Neutrophil (primary cell): Measurements from ENCODE around the gene HLA-F.

Experiments used
- H3K27ac ChIP-seq: fragments of 200-600 bp; sonication (generic); 2 replicates; pipeline ENCODE4 v1.5.1; 2016; ENCODE audit warnings: mild to moderate bottlenecking, moderate library complexity
- H3K27me3 ChIP-seq: fragments of 200-600 bp; sonication (generic); 2 replicates; pipeline ENCODE4 v1.6.0; 2016; ENCODE audit warnings: mild to moderate bottlenecking
- H3K36me3 ChIP-seq: fragments of 200-600 bp; sonication (generic); 2 replicates; pipeline ENCODE4 v1.5.1; 2017
- H3K4me1 ChIP-seq, 2 experiments: fragments of 200-600 bp in 1 of 2; sonication (generic) in 1 of 2; 1 replicate in 1 of 2; 2 replicates in 1 of 2; pipeline versions ENCODE4 v1.5.1 to v1.6.1; 2013 to 2016; ENCODE audit warnings: low read depth in 1 of 2, low read length in 1 of 2, mild to moderate bottlenecking in 1 of 2, moderate library complexity in 1 of 2; ENCODE audit not compliant: control insufficient read depth in 1 of 2, insufficient read depth in 1 of 2
- H3K4me3 ChIP-seq, 2 experiments: fragments of 200-600 bp in 1 of 2; sonication (generic) in 1 of 2; 1 replicate in 1 of 2; 2 replicates in 1 of 2; pipeline ENCODE4 v1.5.1; 2013 to 2016; ENCODE audit warnings: low read depth in 1 of 2, low read length in 1 of 2, mild to moderate bottlenecking in 1 of 2, moderate library complexity in 1 of 2
- H3K9me3 ChIP-seq: fragments of 200-600 bp; sonication (generic); 2 replicates; pipeline ENCODE4 v1.5.1; 2016
- CTCF ChIP-seq: fragments of 200-600 bp; sonication (generic); IDR thresholded peaks from 2 replicates; pipeline ENCODE4 v1.5.1; 2016; ENCODE audit warnings: antibody characterized with exemption

Gene HLA-F

DNA sequence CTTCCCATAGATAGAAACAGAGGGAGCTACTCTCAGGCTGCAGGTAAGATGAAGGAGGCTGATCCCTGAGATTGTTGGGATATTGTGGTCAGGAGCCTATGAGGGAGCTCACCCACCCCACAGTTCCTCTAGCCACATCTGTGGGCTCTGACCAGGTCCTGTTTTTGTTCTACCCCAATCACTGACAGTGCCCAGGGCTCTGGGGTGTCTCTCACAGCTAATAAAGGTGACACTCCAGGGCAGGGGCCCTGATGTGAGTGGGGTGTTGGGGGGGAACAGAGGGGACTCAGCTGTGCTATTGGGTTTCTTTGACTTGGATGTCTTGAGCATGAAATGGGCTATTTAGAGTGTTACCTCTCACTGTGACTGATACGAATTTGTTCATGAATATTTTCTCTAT, 2.8 kb downstream of the HLA-F start:
- Histone ChIP-seq H3K4me3 (peak overlapping the region in 1 of 2 experiments; percentile 20), H3K4me1 (peaks cover 22 to 32% of the 10 kb centered on the region in 2 experiments), H3K36me3 (peaks cover 58% of the 10 kb centered on the region), H3K9me3 (no peaks in the 10 kb centered on the region), H3K27me3 (no peaks in the 10 kb centered on the region), H3K27ac (peak overlapping the region; percentile 29)
- TF ChIP-seq CTCF = no peak

DNA sequence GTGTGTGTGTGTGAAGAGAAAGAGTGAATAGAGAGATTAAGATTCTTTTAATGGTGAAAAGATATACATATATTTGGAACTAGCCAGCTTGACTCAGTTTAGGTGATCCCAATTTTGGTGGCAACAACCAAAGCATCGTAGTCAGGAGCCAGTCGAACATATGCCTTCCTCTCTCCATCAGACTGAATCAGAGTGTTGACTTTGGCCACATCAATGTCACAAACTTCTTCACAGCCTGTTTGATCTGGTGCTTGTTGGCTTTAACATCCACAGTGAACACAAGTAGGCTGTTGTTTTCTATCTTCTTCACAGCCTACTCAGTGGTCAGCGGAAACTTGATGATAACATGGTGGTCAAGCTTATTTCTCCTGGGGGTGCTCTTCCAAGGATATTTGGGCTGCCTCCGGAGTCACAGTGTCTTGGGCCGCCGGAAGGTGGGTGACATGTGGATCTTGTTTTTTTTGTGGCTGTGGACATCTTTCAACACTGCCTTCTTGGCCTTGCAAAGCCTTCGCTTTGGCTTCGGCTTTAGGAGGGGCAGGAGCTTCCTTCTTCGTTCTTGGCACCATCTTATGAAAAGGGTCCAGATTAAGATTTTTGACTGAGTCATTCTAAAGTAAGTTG, 3.4 kb downstream of the HLA-F start:
- no peak for TF ChIP-seq CTCF
- H3K4me3 ChIP-seq = no peak overlapping the region
- H3K4me1 ChIP-seq = peaks cover 22 to 32% of the 10 kb centered on the region in 2 experiments
- peak overlapping the region; percentile 27 for H3K27ac ChIP-seq
- peaks cover 58% of the 10 kb centered on the region for H3K36me3 ChIP-seq
- H3K27me3 ChIP-seq = no peaks in the 10 kb centered on the region
- H3K9me3 ChIP-seq = no peaks in the 10 kb centered on the region

DNA sequence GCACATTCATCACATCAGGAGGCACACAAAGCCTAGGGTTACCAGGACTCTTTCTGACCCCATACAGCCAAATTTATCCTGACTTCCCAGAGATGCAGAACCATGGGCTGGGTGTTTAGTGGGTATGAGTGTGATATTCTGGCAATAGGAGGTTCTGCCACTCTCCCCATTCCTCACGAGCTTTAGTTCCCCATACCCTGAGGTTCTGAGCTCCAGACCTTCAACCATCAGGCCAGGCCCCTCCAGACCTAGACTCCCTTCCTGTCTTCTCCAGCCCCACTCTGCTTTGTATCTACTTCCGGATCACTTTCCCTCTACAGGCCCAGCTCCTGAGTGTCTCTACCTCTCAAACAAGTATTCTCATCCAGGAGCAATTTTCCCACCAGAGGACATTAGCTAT, 4.4 kb downstream of the HLA-F start:
- Histone ChIP-seq H3K9me3 (no peaks in the 10 kb centered on the region), H3K27me3 (no peaks in the 10 kb centered on the region), H3K4me3 (no peak overlapping the region), H3K4me1 (peaks cover 22 to 32% of the 10 kb centered on the region in 2 experiments), H3K36me3 (peaks cover 58% of the 10 kb centered on the region), H3K27ac (peak overlapping the region; percentile 22)
- TF ChIP-seq CTCF = no peak

DNA sequence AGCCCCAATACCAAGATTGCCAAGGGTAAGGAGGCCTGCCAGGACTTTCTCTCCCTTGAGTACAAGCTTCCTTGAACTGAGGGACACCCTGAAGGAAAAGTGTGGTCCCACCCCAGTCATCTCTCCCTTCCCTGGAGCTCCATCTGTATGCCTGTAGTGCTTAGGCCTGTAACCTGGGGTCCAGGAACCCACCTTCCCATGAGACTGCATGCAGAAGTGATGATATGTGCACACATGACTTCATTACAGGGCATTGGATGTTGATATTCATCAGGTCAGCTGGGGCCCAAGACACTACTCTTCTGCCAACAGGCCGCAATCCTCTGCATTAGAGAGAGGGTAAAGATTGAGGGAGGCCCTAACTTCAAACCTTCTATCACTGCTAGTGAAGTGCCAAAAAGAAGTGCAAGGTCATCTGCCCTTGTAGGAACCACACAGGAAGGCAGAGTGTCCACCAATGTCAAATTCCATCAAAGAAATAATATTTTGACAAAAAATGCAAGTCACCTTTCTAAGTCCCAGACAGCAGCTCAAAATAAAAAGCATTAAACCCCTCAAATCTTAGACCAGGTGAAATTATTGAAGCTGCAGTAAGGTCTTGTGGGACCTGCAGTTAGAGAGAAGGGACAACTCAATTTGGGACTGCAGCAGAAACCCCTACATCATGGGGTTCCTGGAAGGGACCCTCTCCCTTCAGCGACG, 5.1 kb downstream of the HLA-F start:
- no peaks in the 10 kb centered on the region for H3K27me3 ChIP-seq
- no peaks in the 10 kb centered on the region for H3K9me3 ChIP-seq
- H3K4me1 ChIP-seq = peaks cover 22 to 32% of the 10 kb centered on the region in 2 experiments
- H3K36me3 ChIP-seq = peaks cover 58% of the 10 kb centered on the region
- peak overlapping the region; percentile 22 for H3K27ac ChIP-seq
- H3K4me3 ChIP-seq = no peak overlapping the region
- TF ChIP-seq CTCF = no peak

DNA sequence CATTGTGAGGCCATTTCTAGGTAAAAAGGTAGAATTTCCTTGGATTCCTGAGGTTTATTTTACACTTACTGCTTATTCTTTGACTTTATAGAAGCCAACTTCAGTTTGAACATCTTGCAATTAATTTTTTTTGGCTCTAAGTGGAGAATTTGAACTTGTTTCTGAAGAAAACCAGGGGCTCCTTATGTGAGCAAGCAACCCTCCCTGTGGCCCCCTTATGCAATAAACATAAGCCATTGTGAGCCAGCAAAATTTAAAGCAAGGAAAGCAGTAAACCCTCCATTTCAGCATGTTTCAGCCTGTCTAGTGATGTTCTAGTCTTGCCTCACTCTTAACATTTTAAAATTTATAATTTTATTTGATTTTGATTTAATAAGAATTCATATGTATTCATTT, 5.6 kb downstream of the HLA-F start:
- H3K36me3 ChIP-seq = peaks cover 54% of the 10 kb centered on the region
- H3K4me1 ChIP-seq = peaks cover 22 to 30% of the 10 kb centered on the region in 2 experiments
- peak overlapping the region; percentile 22 for H3K27ac ChIP-seq
- no peaks in the 10 kb centered on the region for H3K9me3 ChIP-seq
- H3K27me3 ChIP-seq = no peaks in the 10 kb centered on the region
- no peak overlapping the region for H3K4me3 ChIP-seq
- TF ChIP-seq CTCF = no peak
